Liver (tissue), 9 donors: ENCODE results near the gene ARHGAP23. TPM values are rescaled to one million over a fixed set of nuclear protein-coding genes. Genes with fewer than 3 reads are reported as not detected.

ENCODE experiments used
- DNase-seq: peaks from one replicate; pipeline ENCODE4 v3.0.0-alpha.2; 2017; ENCODE audit warnings: low spot score
- H3K27ac ChIP-seq, 2 donors: one replicate each; pipeline ENCODE4 v1.7.0; 2013; ENCODE audit warnings: inconsistent platforms in 2 of 2, low read length in 2 of 2, control low read depth in 1 of 2, low read depth in 1 of 2, mild to moderate bottlenecking in 1 of 2
- H3K27me3 ChIP-seq, 4 donors: one replicate each; pipeline versions ENCODE4 v1.6.1 to v1.7.0; 2013; ENCODE audit warnings: low read length in 3 of 4, inconsistent platforms in 1 of 4, mild to moderate bottlenecking in 1 of 4, moderate library complexity in 1 of 4; ENCODE audit not compliant: control insufficient read depth in 4 of 4, insufficient read depth in 4 of 4
- H3K36me3 ChIP-seq, 4 donors: one replicate each; pipeline versions ENCODE4 v1.6.1 to v1.7.0; 2013; ENCODE audit warnings: low read length in 3 of 4, mild to moderate bottlenecking in 3 of 4, low read depth in 1 of 4, moderate library complexity in 1 of 4; ENCODE audit not compliant: control insufficient read depth in 4 of 4, insufficient read depth in 3 of 4
- H3K4me1 ChIP-seq, 4 donors: one replicate each; pipeline versions ENCODE4 v1.6.1 to v1.7.0; 2013; ENCODE audit warnings: low read length in 3 of 4, mild to moderate bottlenecking in 3 of 4, moderate library complexity in 1 of 4; ENCODE audit not compliant: control insufficient read depth in 4 of 4, insufficient read depth in 4 of 4
- H3K4me3 ChIP-seq, 3 donors: one replicate each; pipeline versions ENCODE4 v1.6.1 to v1.7.0; 2013; ENCODE audit warnings: low read length in 3 of 3, control low read depth in 1 of 3, low read depth in 1 of 3, mild to moderate bottlenecking in 1 of 3
- H3K9ac ChIP-seq, 2 donors: one replicate each; pipeline ENCODE4 v1.7.0; 2013; ENCODE audit warnings: low read length in 2 of 2, mild to moderate bottlenecking in 2 of 2, moderate library complexity in 2 of 2, control low read depth in 1 of 2, low read depth in 1 of 2
- H3K9me3 ChIP-seq, 4 donors: one replicate each; pipeline versions ENCODE4 v1.6.1 to v1.7.0; 2013; ENCODE audit warnings: low read length in 3 of 4; ENCODE audit not compliant: control insufficient read depth in 4 of 4
- ATF3 ChIP-seq: IDR thresholded peaks from 2 replicates; pipeline ENCODE4 v1.6.1; 2016; ENCODE audit warnings: antibody characterized with exemption
- EGR1 ChIP-seq, 2 donors: IDR thresholded peaks; 2 replicates each; pipeline ENCODE4 v1.6.1; 2016 to 2018; ENCODE audit warnings: antibody characterized with exemption in 2 of 2, low read depth in 2 of 2
- FOXA1 ChIP-seq: IDR thresholded peaks from 2 replicates; pipeline ENCODE4 v1.6.1; 2016; ENCODE audit warnings: antibody characterized with exemption
- FOXA2 ChIP-seq: IDR thresholded peaks from 2 replicates; pipeline ENCODE4 v1.6.1; 2016; ENCODE audit warnings: antibody characterized with exemption
- GABPA ChIP-seq, 2 donors: IDR thresholded peaks in 1 of 2; conservative IDR thresholded peaks in 1 of 2; 2 replicates each; pipeline ENCODE4 v1.6.1; 2016; ENCODE audit warnings: antibody characterized with exemption in 2 of 2, mild to moderate bottlenecking in 1 of 2, moderate library complexity in 1 of 2
- HNF4A ChIP-seq, 2 donors: conservative IDR thresholded peaks; 2 replicates each; pipeline ENCODE4 v1.6.1; 2016; ENCODE audit warnings: antibody characterized with exemption in 2 of 2, mild to moderate bottlenecking in 2 of 2
- HNF4G ChIP-seq: IDR thresholded peaks from 2 replicates; pipeline ENCODE4 v1.6.1; 2016; ENCODE audit warnings: antibody characterized with exemption
- NR2F2 ChIP-seq: IDR thresholded peaks from 2 replicates; pipeline ENCODE4 v1.6.1; 2016; ENCODE audit warnings: antibody characterized with exemption
- RAD21 ChIP-seq, 2 donors: IDR thresholded peaks; 2 replicates each; pipeline ENCODE4 v1.6.1; 2016; ENCODE audit warnings: antibody characterized with exemption in 2 of 2, mild to moderate bottlenecking in 2 of 2
- RXRA ChIP-seq, 2 donors: IDR thresholded peaks; 2 replicates each; pipeline ENCODE4 v1.6.1; 2017 to 2018; ENCODE audit warnings: antibody characterized with exemption in 2 of 2, mild to moderate bottlenecking in 1 of 2
- SP1 ChIP-seq: IDR thresholded peaks from 2 replicates; pipeline ENCODE4 v1.6.1; 2018; ENCODE audit warnings: antibody characterized with exemption, mild to moderate bottlenecking
- TAF1 ChIP-seq: conservative IDR thresholded peaks from 2 replicates; pipeline ENCODE4 v1.6.1; 2016; ENCODE audit warnings: antibody characterized with exemption, mild to moderate bottlenecking
- YY1 ChIP-seq: IDR thresholded peaks from 2 replicates; pipeline ENCODE4 v1.6.1; 2016; ENCODE audit warnings: antibody characterized with exemption, mild to moderate bottlenecking
- WGBS: extraction: QIAGEN DNeasy Blood & Tissue Kit; methylation state at CpG from one replicate; pipeline ENCODE4 v1.1.7; 2013; 5-methylcytosine and 5-hydroxymethylcytosine counted together
- polyA plus RNA-seq, 2 donors: library from polyadenylated mRNA; stranded (reverse) in 1 of 2; unstranded in 1 of 2; fragments of 200-250 nt in 1 of 2; fragments of >200 nt in 1 of 2; fragmentation: Nextera tagmentation in 1 of 2; extraction: Ambion mirVana in 1 of 2; gene quantifications; one replicate each; pipeline versions ENCODE4 v1.2.1 to v1.2.3, GENCODE V29; 2013 to 2015
- total RNA-seq, 2 donors: library from RNA; depleted of rRNA; stranded (reverse); fragments of >200 nt; gene quantifications; one replicate each; pipeline ENCODE4 v1.2.3, GENCODE V29; 2014
- TF ChIP-seq, protein P1 (sequence below): fragments of 150-350 bp; IDR thresholded peaks from 2 replicates; pipeline ENCODE4 v1.5.1; 2017; ENCODE audit warnings: improper control_type of control experiment, low read depth, low read length; ENCODE audit not compliant: missing input control
- TF ChIP-seq, protein P2 (sequence below): IDR thresholded peaks from 2 replicates; pipeline ENCODE4 v1.6.1; 2016; ENCODE audit warnings: antibody characterized with exemption
- TF ChIP-seq, protein P3 (sequence below): IDR thresholded peaks from 2 replicates; pipeline ENCODE4 v1.6.1; 2016; ENCODE audit warnings: antibody characterized with exemption
- TF ChIP-seq, protein P4 (sequence below): IDR thresholded peaks from 2 replicates; pipeline ENCODE4 v1.6.1; 2016; ENCODE audit warnings: antibody characterized with exemption, mild to moderate bottlenecking
- donor health status: healthy.
- donor health status: healthy.
- donor health status: healthy.
- donor health status: healthy.
- donor health status: healthy.

Gene ARHGAP23
- total and polyA plus RNA-seq, 4 donors: 0.28 to 31.8 (median 4.6) TPM

- H3K9ac ChIP-seq: no peak overlapping the region
- H3K27ac ChIP-seq: no peak overlapping the region
- H3K36me3 ChIP-seq: no peaks in the 10 kb centered on the region
- no peak for DNase-seq
- no peaks in the 10 kb centered on the region for H3K27me3 ChIP-seq
- TF ChIP-seq, protein P1, sequence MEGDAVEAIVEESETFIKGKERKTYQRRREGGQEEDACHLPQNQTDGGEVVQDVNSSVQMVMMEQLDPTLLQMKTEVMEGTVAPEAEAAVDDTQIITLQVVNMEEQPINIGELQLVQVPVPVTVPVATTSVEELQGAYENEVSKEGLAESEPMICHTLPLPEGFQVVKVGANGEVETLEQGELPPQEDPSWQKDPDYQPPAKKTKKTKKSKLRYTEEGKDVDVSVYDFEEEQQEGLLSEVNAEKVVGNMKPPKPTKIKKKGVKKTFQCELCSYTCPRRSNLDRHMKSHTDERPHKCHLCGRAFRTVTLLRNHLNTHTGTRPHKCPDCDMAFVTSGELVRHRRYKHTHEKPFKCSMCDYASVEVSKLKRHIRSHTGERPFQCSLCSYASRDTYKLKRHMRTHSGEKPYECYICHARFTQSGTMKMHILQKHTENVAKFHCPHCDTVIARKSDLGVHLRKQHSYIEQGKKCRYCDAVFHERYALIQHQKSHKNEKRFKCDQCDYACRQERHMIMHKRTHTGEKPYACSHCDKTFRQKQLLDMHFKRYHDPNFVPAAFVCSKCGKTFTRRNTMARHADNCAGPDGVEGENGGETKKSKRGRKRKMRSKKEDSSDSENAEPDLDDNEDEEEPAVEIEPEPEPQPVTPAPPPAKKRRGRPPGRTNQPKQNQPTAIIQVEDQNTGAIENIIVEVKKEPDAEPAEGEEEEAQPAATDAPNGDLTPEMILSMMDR: no peak
- TF ChIP-seq YY1 (no peak), RAD21 (IDR thresholded peaks at IDR 0.05) (no peak), TAF1 (no peak), HNF4G (no peak), RXRA (IDR thresholded peaks at IDR 0.05) (no peak), SP1 (no peak), FOXA1 (no peak), NR2F2 (no peak), ATF3 (no peak)
- TF ChIP-seq, protein P2, sequence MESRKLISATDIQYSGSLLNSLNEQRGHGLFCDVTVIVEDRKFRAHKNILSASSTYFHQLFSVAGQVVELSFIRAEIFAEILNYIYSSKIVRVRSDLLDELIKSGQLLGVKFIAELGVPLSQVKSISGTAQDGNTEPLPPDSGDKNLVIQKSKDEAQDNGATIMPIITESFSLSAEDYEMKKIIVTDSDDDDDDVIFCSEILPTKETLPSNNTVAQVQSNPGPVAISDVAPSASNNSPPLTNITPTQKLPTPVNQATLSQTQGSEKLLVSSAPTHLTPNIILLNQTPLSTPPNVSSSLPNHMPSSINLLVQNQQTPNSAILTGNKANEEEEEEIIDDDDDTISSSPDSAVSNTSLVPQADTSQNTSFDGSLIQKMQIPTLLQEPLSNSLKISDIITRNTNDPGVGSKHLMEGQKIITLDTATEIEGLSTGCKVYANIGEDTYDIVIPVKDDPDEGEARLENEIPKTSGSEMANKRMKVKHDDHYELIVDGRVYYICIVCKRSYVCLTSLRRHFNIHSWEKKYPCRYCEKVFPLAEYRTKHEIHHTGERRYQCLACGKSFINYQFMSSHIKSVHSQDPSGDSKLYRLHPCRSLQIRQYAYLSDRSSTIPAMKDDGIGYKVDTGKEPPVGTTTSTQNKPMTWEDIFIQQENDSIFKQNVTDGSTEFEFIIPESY: no peak
- H3K9me3 ChIP-seq: no peaks in the 10 kb centered on the region
- no peak overlapping the region for H3K4me3 ChIP-seq
- WGBS: 83% methylated on average over 13 of the region's 13 CpGs
- peaks cover 0 to 3% (median 0%) of the 10 kb centered on the region in 4 donors for H3K4me1 ChIP-seq
These were observed 105.7 kb downstream of the ARHGAP23 start for GRCh38 chr17:38533866-38534497.

GRCh38 chr17:38534498-38534885, 106.2 kb downstream of the ARHGAP23 start:
- Histone ChIP-seq H3K4me3 (no peak overlapping the region), H3K27me3 (no peaks in the 10 kb centered on the region), H3K4me1 (peaks cover 0 to 7% (median 0%) of the 10 kb centered on the region in 4 donors), H3K36me3 (no peaks in the 10 kb centered on the region), H3K27ac (no peak overlapping the region), H3K9ac (no peak overlapping the region), H3K9me3 (no peaks in the 10 kb centered on the region)
- WGBS: 63% methylated on average over 7 of the region's 7 CpGs
- no peak for TF ChIP-seq YY1
- TF ChIP-seq HNF4G: no peak
- TF ChIP-seq EGR1 (IDR thresholded peaks at IDR 0.05; ENCODE audit: low read depth in 2 of 2): no peak
- TF ChIP-seq FOXA2: no peak
- DNase-seq: no peak

GRCh38 chr17:38535886-38536285, 107.6 kb downstream of the ARHGAP23 start:
- H3K9me3 ChIP-seq: no peaks in the 10 kb centered on the region
- H3K27ac ChIP-seq: no peak overlapping the region
- WGBS: 79% methylated on average over 8 of the region's 8 CpGs
- no peak overlapping the region for H3K9ac ChIP-seq
- no peaks in the 10 kb centered on the region for H3K36me3 ChIP-seq
- TF ChIP-seq, protein P3, sequence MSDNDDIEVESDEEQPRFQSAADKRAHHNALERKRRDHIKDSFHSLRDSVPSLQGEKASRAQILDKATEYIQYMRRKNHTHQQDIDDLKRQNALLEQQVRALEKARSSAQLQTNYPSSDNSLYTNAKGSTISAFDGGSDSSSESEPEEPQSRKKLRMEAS: no peak
- TF ChIP-seq, protein P2: no peak
- TF ChIP-seq TAF1: no peak
- no peak for TF ChIP-seq ATF3
- TF ChIP-seq SP1: no peak
- TF ChIP-seq, protein P4, sequence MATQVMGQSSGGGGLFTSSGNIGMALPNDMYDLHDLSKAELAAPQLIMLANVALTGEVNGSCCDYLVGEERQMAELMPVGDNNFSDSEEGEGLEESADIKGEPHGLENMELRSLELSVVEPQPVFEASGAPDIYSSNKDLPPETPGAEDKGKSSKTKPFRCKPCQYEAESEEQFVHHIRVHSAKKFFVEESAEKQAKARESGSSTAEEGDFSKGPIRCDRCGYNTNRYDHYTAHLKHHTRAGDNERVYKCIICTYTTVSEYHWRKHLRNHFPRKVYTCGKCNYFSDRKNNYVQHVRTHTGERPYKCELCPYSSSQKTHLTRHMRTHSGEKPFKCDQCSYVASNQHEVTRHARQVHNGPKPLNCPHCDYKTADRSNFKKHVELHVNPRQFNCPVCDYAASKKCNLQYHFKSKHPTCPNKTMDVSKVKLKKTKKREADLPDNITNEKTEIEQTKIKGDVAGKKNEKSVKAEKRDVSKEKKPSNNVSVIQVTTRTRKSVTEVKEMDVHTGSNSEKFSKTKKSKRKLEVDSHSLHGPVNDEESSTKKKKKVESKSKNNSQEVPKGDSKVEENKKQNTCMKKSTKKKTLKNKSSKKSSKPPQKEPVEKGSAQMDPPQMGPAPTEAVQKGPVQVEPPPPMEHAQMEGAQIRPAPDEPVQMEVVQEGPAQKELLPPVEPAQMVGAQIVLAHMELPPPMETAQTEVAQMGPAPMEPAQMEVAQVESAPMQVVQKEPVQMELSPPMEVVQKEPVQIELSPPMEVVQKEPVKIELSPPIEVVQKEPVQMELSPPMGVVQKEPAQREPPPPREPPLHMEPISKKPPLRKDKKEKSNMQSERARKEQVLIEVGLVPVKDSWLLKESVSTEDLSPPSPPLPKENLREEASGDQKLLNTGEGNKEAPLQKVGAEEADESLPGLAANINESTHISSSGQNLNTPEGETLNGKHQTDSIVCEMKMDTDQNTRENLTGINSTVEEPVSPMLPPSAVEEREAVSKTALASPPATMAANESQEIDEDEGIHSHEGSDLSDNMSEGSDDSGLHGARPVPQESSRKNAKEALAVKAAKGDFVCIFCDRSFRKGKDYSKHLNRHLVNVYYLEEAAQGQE: no peak
- TF ChIP-seq YY1: no peak
- no peak for TF ChIP-seq RAD21 (IDR thresholded peaks at IDR 0.05)
- no peak for TF ChIP-seq HNF4G
- TF ChIP-seq FOXA2: no peak
- TF ChIP-seq HNF4A (conservative IDR thresholded peaks at IDR 0.05): no peak
- no peak for TF ChIP-seq GABPA (IDR thresholded peaks at IDR 0.05 in 1 of 2, conservative IDR thresholded peaks at IDR 0.05 in 1 of 2)
- no peak for TF ChIP-seq FOXA1
- no peak overlapping the region for H3K4me3 ChIP-seq
- H3K27me3 ChIP-seq: no peaks in the 10 kb centered on the region
- peaks cover 0 to 7% (median 0%) of the 10 kb centered on the region in 4 donors for H3K4me1 ChIP-seq
- no peak for DNase-seq
